Activated T-helper 1 cell treated with Interleukin-2 at 50 U/mL for 16 hours (primary cell): Measurements from ENCODE around the gene XRCC4.
"Not testable (repeated sequence)": the region's sequence is repeated elsewhere in the genome, so short reads cannot be mapped to it uniquely, and the experiment has no call there.

Source experiments
- DNase-seq: peaks from one replicate; pipeline ENCODE4 v3.0.0-alpha.2; 2020; ENCODE audit warnings: low read depth

Gene XRCC4

GRCh38 chr5:83179966-83180365 lies 102.6 kb downstream of the XRCC4 start:
- no peak for DNase-seq

GRCh38 chr5:83184534-83184933 lies 107.2 kb downstream of the XRCC4 start:
- no peak for DNase-seq

GRCh38 chr5:83192947-83193346 lies 115.6 kb downstream of the XRCC4 start:
- no peak for DNase-seq

GRCh38 chr5:83197326-83197967 lies 120.1 kb downstream of the XRCC4 start:
- DNase-seq, result no peak

- no peak for DNase-seq
Measured at GRCh38 chr5:83199126-83199525, 121.8 kb downstream of the XRCC4 start.

GRCh38 chr5:83204651-83205050 lies 127.3 kb downstream of the XRCC4 start:
- no peak for DNase-seq

GRCh38 chr5:83209963-83210362 lies 132.6 kb downstream of the XRCC4 start:
- no peak for DNase-seq

- no peak for DNase-seq
Measured at GRCh38 chr5:83219077-83219476, 141.7 kb downstream of the XRCC4 start.

- no peak for DNase-seq
Measured at GRCh38 chr5:83219495-83219894, 142.1 kb downstream of the XRCC4 start.

- DNase-seq, result no peak
Measured at GRCh38 chr5:83220331-83220730, 143.0 kb downstream of the XRCC4 start.

- DNase-seq, result no peak
Measured at GRCh38 chr5:83222906-83223305, 145.6 kb downstream of the XRCC4 start.

GRCh38 chr5:83227611-83228010 lies 150.3 kb downstream of the XRCC4 start:
- DNase-seq, result no peak

- DNase-seq, result no peak
Measured at GRCh38 chr5:83230511-83230910, 153.2 kb downstream of the XRCC4 start.

- DNase-seq, result no peak
Measured at GRCh38 chr5:83244516-83244915, 167.2 kb downstream of the XRCC4 start.

- DNase-seq, result no peak
Measured at GRCh38 chr5:83245037-83245436, 167.7 kb downstream of the XRCC4 start.

- no peak for DNase-seq
Measured at GRCh38 chr5:83246071-83246470, 168.7 kb downstream of the XRCC4 start.

GRCh38 chr5:83249156-83249555 lies 171.8 kb downstream of the XRCC4 start:
- no peak for DNase-seq

- DNase-seq, result no peak
Measured at GRCh38 chr5:83251849-83252248, 174.5 kb downstream of the XRCC4 start.

GRCh38 chr5:83253720-83254119 lies 176.4 kb downstream of the XRCC4 start:
- no peak for DNase-seq

GRCh38 chr5:83255268-83255667 lies 177.9 kb downstream of the XRCC4 start:
- no peak for DNase-seq

- DNase-seq, result no peak
Measured at GRCh38 chr5:83256091-83256780, 178.9 kb downstream of the XRCC4 start.

- DNase-seq, result not testable (repeated sequence)
Measured at GRCh38 chr5:83257684-83258083, 180.3 kb downstream of the XRCC4 start.

- DNase-seq, result no peak
Measured at GRCh38 chr5:83265318-83265717, 188.0 kb downstream of the XRCC4 start.

- DNase-seq, result no peak
Measured at GRCh38 chr5:83270311-83270710, 193.0 kb downstream of the XRCC4 start.
